ENCODE measurements around the gene RBM33. TPM values are rescaled to one million over a fixed set of nuclear protein-coding genes. Genes with fewer than 3 reads are reported as not detected.

RBM33 gene
- total RNA-seq, 1 experiment from 2014 or later: 45.2 TPM

DNA sequence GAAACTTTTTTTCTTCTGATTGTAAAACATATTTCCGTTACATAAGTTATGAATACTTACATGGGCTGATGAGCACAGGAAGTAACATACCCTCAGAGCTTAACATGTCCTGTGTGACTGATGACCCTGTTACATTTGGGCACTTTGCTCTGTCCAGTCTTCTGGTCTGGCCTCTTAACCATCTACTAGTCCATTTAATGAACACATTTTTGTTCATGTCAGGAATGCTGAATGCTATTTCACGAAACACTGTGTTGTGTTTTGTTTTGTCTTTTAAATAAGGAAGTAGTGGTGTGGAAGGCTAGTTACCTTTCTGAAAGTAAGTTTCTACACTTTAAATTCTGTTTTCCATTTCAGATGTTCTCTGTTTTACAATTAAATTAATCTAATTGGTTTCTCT is 77.7 kb downstream of the RBM33 start:
- no peak for DNase-seq (ENCODE audit: low spot score)

DNA sequence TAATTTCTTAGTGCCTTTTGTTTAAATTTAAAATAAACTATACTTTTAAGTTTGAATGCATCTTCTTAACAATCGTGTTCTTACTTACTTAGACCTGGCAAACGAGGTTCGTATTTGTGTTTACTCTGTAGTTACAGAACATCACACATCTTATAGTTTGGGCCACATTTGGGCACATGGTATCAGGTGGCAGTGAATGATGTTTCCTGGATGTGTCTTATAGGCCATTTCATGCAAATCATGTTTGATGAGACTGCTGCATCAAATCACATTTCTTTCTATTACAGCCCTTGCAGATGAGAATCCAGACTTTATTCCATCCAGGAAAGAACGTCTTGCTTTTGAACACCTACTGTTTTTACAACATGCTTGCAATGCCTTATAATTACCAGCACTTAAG is 78.5 kb downstream of the RBM33 start:
- no peak for DNase-seq (ENCODE audit: low spot score)

GRCh38 chr7:155724327-155725005 is 80.0 kb downstream of the RBM33 start:
- peak; percentile 10 for DNase-seq (ENCODE audit: low spot score)

- no peak for DNase-seq (ENCODE audit: low spot score)
Observed at GRCh38 chr7:155725006-155725355, 80.5 kb downstream of the RBM33 start.

DNA sequence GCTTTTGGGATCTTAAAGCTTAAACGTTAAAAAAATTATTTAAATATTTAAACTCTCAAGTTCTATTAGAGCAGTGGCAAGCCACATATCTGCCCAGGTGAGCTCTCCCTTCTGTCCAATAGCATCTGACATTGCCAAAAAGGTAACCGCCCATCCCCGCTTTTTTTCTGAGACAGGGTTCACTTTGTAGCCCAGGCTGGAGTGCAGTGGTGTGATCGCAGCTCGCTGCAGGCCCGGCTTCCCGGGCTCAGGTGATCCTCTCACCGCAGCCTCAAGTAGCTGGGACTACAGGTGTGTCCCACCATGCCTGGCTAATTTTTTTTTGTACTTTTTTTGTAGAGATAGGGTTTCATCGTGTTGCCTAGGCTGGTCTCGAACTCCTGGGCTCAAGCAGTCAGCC is 83.2 kb downstream of the RBM33 start:
- no peak for DNase-seq (ENCODE audit: low spot score)

DNA sequence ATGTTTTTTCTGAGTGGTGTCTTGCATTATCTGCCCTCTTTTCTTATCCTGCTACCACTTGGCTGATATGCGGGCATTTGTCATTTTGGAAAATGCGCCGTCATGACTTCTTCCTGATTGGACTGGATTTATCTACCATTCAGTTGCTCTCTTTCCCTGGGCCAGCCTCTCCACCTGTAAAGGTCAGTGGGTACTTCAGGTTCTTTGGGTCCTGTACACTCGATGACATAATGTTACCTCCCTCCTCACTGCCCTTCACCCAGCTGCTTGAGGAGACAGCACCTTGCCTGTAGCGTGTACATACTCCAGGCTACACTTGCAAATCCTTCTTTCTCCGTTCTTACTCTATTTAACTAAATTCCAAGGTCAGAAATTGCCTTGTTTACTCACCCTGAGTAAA is 83.7 kb downstream of the RBM33 start:
- DNase-seq (ENCODE audit: low spot score): no peak

- peak; percentile 49 for DNase-seq (ENCODE audit: low spot score)
Observed at GRCh38 chr7:155729847-155730246, 85.4 kb downstream of the RBM33 start.

DNA sequence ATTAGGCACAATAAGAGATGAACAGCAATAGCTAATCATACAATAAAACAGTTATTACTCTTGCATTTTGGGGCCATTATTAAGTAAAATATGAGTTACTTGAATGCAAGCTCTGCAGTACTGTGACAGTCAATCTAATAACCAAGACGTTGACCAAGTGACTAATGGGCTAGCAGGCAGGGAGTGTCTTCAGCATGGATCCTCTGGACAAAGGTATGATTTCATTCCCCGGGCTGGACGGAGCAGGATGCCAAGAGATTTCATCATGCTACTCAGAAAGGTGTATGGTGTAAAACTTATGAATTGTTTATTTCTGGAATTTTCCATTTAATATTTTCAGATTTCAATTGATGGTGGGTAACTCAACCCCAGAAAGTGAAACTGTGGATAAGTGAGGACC is 86.9 kb downstream of the RBM33 start:
- DNase-seq (ENCODE audit: low spot score): no peak

GRCh38 chr7:155731871-155732270 is 87.4 kb downstream of the RBM33 start:
- no peak for DNase-seq (ENCODE audit: low spot score)

DNA sequence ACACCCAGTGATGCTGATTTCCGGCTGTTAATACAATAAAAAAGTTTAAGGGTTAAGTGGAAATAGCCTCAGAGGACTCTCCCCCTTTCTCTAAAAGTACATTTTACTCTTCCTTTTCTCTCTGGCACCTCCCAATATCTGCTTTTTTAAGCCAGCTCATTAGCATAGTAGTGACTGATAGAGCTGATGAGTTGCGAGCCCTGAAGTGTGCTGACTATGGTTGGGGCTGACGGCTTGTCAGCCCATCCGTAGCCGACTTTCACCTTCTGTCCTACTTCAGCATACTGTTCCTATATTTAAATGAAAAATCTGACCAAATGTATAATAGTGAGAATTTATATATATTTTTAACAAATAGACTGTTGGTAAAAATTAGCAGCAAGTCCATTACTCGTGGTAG is 87.8 kb downstream of the RBM33 start:
- DNase-seq (ENCODE audit: low spot score): no peak

- no peak for DNase-seq (ENCODE audit: low spot score)
Observed at GRCh38 chr7:155733582-155734444, 89.4 kb downstream of the RBM33 start.

DNA sequence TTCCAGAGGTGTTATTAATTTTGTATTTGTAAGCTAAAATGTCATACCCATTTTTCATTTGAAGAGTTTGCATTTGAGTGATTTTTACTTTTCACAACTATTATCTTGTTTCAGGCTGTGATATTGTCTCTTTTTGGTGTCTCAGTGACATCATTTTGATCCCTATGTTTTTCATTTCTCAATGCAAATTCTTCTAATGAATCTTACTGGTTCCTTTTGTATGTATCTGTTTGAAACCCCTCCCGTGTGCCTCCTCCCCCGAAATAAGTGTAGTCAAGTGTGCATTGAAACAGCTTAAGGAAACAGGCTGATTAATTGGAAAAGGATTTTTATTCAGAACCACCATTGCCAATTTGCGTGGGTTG is 90.0 kb downstream of the RBM33 start:
- no peak for DNase-seq (ENCODE audit: low spot score)

DNA sequence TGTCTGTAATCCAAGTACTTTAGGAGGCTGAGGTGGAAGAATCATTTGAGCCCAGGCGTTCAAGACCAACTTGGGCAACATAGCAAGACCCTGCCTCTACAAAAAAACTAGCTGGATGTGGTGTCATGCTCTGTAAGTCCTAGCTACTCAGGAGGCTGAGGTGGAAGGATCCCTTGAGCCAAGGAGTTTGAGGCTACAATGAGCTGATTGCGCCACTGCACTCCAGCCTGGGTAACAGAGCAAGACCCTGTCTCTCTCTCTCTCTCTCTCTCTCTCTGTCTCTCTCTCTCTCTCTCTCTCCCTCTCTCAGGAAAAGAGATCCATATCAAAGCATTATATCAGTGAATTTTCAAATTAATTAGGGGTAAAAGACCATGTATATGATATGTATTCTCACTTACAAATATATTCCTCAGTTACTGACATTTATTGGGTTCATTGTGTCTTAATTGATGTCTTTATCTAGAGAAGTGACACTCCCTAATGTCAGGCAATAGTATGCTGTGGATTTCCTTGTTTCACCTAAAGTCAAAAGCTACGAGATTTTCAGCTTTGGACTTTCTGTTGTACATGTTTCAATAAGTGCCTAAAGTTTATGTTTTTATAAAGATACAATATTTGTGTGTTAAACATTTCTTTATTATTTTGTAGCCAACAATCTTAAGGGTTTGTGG is 91.1 kb downstream of the RBM33 start:
- DNase-seq (ENCODE audit: low spot score): no peak

DNA sequence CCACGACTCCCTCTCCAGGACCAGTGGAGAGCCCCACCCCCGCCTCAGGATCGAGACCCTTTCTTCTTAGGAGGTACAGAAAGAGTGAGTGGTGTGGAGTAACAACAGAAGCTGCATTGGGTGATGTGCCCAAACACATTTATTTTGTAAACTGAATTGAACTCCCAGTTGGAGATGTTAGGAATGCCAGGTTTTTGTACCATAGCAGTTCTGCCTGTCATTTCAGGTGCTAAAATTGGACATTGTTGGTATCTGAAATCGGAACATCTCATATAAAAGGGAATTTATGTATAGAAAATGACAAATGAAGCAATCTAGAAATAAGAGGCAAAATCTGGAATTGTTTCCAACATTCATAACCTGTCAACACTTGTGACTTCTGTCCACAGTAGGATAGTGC is 93.1 kb downstream of the RBM33 start:
- no peak for DNase-seq (ENCODE audit: low spot score)

DNA sequence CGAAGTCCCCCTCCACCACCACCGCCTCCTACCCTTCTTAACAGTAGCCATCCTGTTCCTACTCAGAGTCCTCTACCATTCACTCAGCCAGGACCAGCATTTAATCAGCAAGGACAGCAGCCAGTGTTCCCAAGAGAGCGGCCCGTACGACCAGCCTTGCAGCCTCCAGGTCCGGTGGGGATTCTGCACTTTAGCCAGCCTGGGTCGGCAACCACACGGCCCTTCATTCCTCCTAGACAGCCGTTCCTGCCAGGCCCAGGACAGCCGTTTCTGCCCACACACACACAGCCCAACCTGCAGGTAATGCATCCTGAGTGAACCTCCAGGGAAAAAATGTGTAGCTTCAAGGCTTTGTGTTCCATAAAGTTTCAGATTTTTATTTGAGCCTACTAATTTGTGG is 93.6 kb downstream of the RBM33 start:
- no peak for DNase-seq (ENCODE audit: low spot score)

DNA sequence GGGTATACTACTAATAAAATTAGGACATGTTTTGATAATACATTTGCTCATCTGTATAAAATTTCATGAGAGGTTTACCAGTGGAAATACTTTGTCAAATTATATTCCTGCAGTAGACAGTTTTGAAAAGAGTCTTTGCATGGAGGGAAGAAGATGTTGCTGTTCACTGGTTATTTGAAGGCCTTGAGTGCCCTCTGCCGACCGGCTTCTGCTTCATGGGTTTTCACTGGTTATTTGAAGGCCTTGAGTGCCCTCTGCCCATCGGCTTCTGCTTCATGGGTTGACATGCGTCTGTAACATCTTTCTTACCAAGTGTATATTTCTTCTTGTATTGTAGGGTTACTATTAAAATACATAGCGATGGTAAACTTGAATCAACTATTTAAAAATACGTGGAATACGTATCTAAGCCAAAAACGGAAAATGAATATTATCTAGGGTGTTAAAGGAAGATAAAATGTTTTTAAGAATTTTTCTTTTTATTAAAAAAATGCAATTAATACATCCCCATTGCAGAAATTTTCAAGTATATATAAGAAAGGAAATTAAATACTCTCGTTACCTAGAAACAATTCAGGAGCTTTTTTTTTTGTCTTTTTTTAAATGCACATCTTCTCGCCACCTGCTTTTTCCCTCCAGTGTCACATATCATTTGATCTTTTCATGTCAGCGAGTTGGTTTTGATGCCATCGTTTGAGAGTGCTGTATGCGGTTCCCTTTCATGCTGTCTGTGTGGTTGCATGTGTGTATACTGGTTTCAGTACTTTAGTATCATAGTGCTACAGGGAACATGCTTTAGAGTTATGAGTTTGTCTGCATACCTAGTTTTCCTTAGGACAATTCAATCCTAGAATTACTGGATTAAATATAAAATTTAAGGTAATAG is 94.4 kb downstream of the RBM33 start:
- peak; percentile 93 for DNase-seq (ENCODE audit: low spot score)

DNA sequence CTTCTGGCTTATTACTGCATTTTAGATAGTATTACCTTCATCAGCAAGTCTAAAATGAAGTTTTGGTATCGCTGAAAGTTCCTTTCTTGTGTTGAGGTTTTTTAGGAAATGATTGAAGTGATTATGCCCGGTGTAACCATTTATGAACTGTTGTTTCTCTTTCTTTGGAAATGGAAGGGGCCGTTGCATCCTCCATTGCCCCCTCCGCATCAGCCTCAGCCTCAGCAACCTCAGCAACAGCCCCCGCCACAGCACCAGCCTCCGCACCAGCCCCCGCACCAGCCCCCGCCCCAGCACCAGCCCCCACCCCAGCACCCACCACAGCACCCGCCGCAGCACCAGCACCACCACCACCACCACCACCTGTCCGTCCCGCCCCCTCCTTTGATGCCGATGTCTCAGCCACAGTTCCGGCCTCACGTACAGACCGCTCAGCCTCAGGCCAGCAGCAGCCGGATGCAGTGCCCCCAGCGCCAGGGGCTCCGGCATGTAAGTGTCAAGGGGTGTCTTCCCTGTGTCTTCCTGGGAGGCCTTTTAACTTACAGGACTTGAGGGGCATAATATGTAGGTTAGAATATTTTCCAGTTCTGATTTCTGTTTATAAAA is 95.2 kb downstream of the RBM33 start:
- DNase-seq (ENCODE audit: low spot score): no peak

- DNase-seq (ENCODE audit: low spot score): no peak
Observed at GRCh38 chr7:155741082-155741481, 96.6 kb downstream of the RBM33 start.

DNA sequence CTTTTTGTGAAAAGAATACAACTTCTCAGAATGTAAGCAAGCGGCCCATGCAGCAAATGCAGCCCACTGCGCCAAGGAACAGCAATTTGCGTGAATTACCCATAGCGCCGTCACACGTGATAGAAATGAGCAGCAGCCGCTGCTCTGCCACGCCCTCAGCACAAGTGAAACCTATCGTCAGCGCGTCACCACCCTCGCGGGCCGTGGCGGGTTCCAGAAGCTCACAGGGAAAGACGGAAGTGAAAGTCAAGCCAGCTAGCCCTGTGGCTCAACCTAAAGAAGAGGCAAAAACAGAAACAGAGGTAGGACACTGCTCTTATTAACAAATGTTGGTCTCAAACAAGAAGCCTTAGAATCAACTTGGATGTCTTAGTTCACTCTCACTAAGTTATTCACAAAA is 97.3 kb downstream of the RBM33 start:
- no peak for DNase-seq (ENCODE audit: low spot score)

GRCh38 chr7:155743177-155743576 is 98.7 kb downstream of the RBM33 start:
- no peak for DNase-seq (ENCODE audit: low spot score)

DNA sequence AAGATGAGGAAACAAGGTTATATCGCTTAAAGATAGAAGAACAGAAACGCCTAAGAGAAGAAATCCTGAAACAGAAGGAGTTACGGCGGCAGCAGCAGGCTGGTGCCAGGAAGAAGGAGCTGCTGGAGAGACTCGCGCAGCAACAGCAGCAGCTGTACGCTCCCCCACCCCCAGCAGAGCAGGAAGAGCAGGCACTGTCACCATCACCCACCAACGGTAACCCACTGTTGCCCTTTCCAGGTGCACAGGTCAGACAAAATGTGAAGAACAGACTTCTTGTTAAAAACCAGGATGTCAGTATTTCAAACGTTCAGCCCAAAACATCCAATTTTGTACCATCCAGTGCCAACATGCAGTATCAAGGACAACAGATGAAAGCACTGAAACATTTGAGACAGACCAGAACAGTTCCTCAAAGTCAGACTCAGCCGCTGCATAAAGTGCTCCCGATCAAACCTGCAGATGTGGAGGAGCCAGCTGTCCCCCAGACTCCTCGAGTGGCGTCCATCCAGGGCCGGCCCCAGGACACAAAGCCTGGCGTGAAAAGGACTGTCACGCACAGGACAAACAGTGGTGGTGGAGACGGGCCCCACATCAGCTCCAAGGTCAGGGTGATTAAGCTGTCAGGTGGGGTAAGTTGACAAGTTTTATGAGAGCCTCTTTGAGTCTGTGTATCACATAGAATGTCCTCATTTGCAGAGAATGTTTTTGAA is 100.7 kb downstream of the RBM33 start:
- DNase-seq (ENCODE audit: low spot score): no peak

Measured in HT-29 (cell line).